Fibroblast of lung (primary cell): Measurements from ENCODE around the gene PACS2. TPM values are rescaled to one million over a fixed set of nuclear protein-coding genes. Genes with fewer than 3 reads are reported as not detected.

Source experiments
- DNase-seq, 2 donors: peaks; one replicate each; pipeline versions ENCODE4 v3.0.0 to v3.0.0-alpha.2; 2010; ENCODE audit warnings: low read depth in 2 of 2
- H2AFZ ChIP-seq: 2 replicates; pipeline ENCODE4 v1.5.1; 2012; ENCODE audit warnings: low read length, control low read depth, inconsistent platforms
- H3K27ac ChIP-seq: 2 replicates; pipeline ENCODE4 v1.5.1; 2011; ENCODE audit warnings: low read length, control low read depth; ENCODE audit not compliant: insufficient read depth
- H3K27me3 ChIP-seq: 2 replicates; pipeline ENCODE4 v1.5.1; 2011; ENCODE audit warnings: mild to moderate bottlenecking, low read length; ENCODE audit not compliant: control insufficient read depth, insufficient read depth
- H3K36me3 ChIP-seq: 2 replicates; pipeline ENCODE4 v1.5.1; 2011; ENCODE audit warnings: low read length; ENCODE audit not compliant: control insufficient read depth, insufficient read depth
- H3K4me1 ChIP-seq: 2 replicates; pipeline ENCODE4 v1.5.1; 2011; ENCODE audit warnings: low read length; ENCODE audit not compliant: control insufficient read depth, insufficient read depth; ENCODE audit errors: extremely low read depth
- H3K4me2 ChIP-seq: 2 replicates; pipeline ENCODE4 v1.5.1; 2011; ENCODE audit warnings: low read length, control low read depth; ENCODE audit not compliant: insufficient read depth; ENCODE audit errors: extremely low read depth
- H3K4me3 ChIP-seq, 4 experiments: fragments of 200-600 bp in 1 of 4; sonication (generic) in 1 of 4; replicated peaks in 1 of 4; 2 replicates each; pipeline ENCODE4 v1.5.1; 2011 to 2016; ENCODE audit warnings: low read length in 4 of 4, low read depth in 3 of 4, mild to moderate bottlenecking in 3 of 4, control low read depth in 2 of 4, inconsistent platforms in 1 of 4, mixed read lengths in 1 of 4; ENCODE audit not compliant: insufficient read depth in 1 of 4; ENCODE audit errors: control extremely low read depth in 1 of 4
- H3K79me2 ChIP-seq: 2 replicates; pipeline ENCODE4 v1.5.1; 2012; ENCODE audit warnings: mild to moderate bottlenecking, low read length, inconsistent platforms; ENCODE audit not compliant: control insufficient read depth, insufficient read depth
- H3K9ac ChIP-seq: 2 replicates; pipeline ENCODE4 v1.5.1; 2011; ENCODE audit warnings: mild to moderate bottlenecking, low read length, control low read depth; ENCODE audit not compliant: insufficient read depth
- H3K9me3 ChIP-seq: 2 replicates; pipeline ENCODE4 v1.5.1; 2012; ENCODE audit warnings: low read depth, low read length; ENCODE audit not compliant: control insufficient read depth, insufficient read depth
- H4K20me1 ChIP-seq: 2 replicates; pipeline ENCODE4 v1.5.1; 2011; ENCODE audit warnings: low read length; ENCODE audit not compliant: control insufficient read depth, insufficient read depth; ENCODE audit errors: extremely low read depth
- CTCF ChIP-seq, 2 donors: IDR thresholded peaks in 1 of 2; conservative IDR thresholded peaks in 1 of 2; 1 replicate in 1 of 2; 2 replicates in 1 of 2; pipeline ENCODE4 v1.5.1; 2011 to 2012; ENCODE audit warnings: low read length in 2 of 2, control low read depth in 1 of 2, inconsistent platforms in 1 of 2, low read depth in 1 of 2, mild to moderate bottlenecking in 1 of 2
- EZH2 ChIP-seq: IDR thresholded peaks from 2 replicates; pipeline ENCODE4 v1.5.1; 2012; ENCODE audit warnings: low read length, control low read depth, mild to moderate bottlenecking; ENCODE audit errors: missing control alignments
- polyA plus RNA-seq, 2 donors: library from polyadenylated mRNA; depleted of rRNA in 1 of 2; stranded (reverse) in 1 of 2; unstranded in 1 of 2; fragments of >200 nt; gene quantifications; 2 replicates each; pipeline ENCODE4 v1.2.1, GENCODE V29; 2011 to 2012; ENCODE audit warnings: missing spikeins in 1 of 2
- total RNA-seq: library from RNA; depleted of rRNA; stranded (reverse); fragments of >200 nt; gene quantifications from 2 replicates; pipeline ENCODE4 v1.2.1, GENCODE V29; 2014

The PACS2 gene
- total and polyA plus RNA-seq, 2 donors (not counting 1 experiment from before 2014, with no cell fraction given) = 20.3 to 52.5 TPM

GRCh38 chr14:105420101-105420973, 105.8 kb downstream of the PACS2 start:
- Histone ChIP-seq H4K20me1 (no peaks in the 10 kb centered on the region), H3K9me3 (no peaks in the 10 kb centered on the region), H3K9ac (peak overlapping the region; percentile 71), H3K4me2 (peak overlapping the region; percentile 96), H3K27me3 (no peaks in the 10 kb centered on the region), H3K27ac (peak overlapping the region; percentile 57), H3K79me2 (peaks cover 50% of the 10 kb centered on the region), H3K36me3 (no peaks in the 10 kb centered on the region), H3K4me1 (peaks cover 11% of the 10 kb centered on the region), H2AFZ (no peak overlapping the region), H3K4me3 (peak overlapping the region; percentile 69 to 80 (median 80))
- DNase-seq = no peak
- no peak for TF ChIP-seq CTCF (conservative IDR thresholded peaks at IDR 0.05 in 1 of 2, IDR thresholded peaks at IDR 0.05 in 1 of 2; ENCODE audit: low read depth in 1 of 2, low read length in 2 of 2)
- no peak for TF ChIP-seq EZH2

GRCh38 chr14:105420974-105421674, 106.6 kb downstream of the PACS2 start:
- Histone ChIP-seq H4K20me1 (no peaks in the 10 kb centered on the region), H3K9ac (peak overlapping the region; percentile 71), H3K27ac (peak overlapping the region; percentile 1), H3K4me1 (peaks cover 11% of the 10 kb centered on the region), H2AFZ (no peak overlapping the region), H3K4me2 (peak overlapping the region; percentile 96), H3K9me3 (no peaks in the 10 kb centered on the region), H3K4me3 (peak overlapping the region; percentile 69 to 80 (median 80)), H3K27me3 (no peaks in the 10 kb centered on the region), H3K79me2 (peaks cover 56% of the 10 kb centered on the region), H3K36me3 (no peaks in the 10 kb centered on the region)
- TF ChIP-seq EZH2 (no peak), CTCF (conservative IDR thresholded peaks at IDR 0.05 in 1 of 2, IDR thresholded peaks at IDR 0.05 in 1 of 2; ENCODE audit: low read depth in 1 of 2, low read length in 2 of 2) (no peak)
- no peak for DNase-seq
